Mesothelial cell of epicardium (in vitro differentiated cells): Measurements from ENCODE around the gene ZXDC. TPM values are rescaled to one million over a fixed set of nuclear protein-coding genes. Genes with fewer than 3 reads are reported as not detected.

Experiments used
- DNase-seq, 2 experiments: peaks; one replicate each; pipeline ENCODE4 v3.0.0; 2021; ENCODE audit warnings: low spot score in 2 of 2; ENCODE audit not compliant: unreplicated experiment in 2 of 2
- H3K27ac Mint-ChIP-seq: 2 replicates; pipeline ENCODE4 v1.8.0; 2021; ENCODE audit warnings: mixed read lengths
- H3K27me3 Mint-ChIP-seq: 2 replicates; pipeline ENCODE4 v1.8.0; 2021; ENCODE audit warnings: low read depth, mixed read lengths
- H3K36me3 Mint-ChIP-seq: 2 replicates; pipeline ENCODE4 v1.8.0; 2021; ENCODE audit warnings: mixed read lengths
- H3K4me1 Mint-ChIP-seq: 2 replicates; pipeline ENCODE4 v1.8.0; 2021; ENCODE audit warnings: mixed read lengths
- H3K4me3 Mint-ChIP-seq: 2 replicates; pipeline ENCODE4 v1.8.0; 2021; ENCODE audit warnings: mild to moderate bottlenecking, moderate library complexity, mixed read lengths
- H3K9me3 Mint-ChIP-seq: 2 replicates; pipeline ENCODE4 v1.8.0; 2021; ENCODE audit warnings: mixed read lengths
- total RNA-seq: library from RNA; stranded (reverse); gene quantifications from 3 replicates; pipeline ENCODE4 v1.2.1, GENCODE V29; 2021
- TF ChIP-seq, protein P1 (sequence below): fragments of 200-600 bp; sonication (generic); IDR thresholded peaks from one replicate; pipeline ENCODE4 v1.5.0; 2021; ENCODE audit warnings: antibody characterized with exemption; ENCODE audit not compliant: unreplicated experiment

The ZXDC gene
- total RNA-seq, 1 donor from 2014 or later, result 34.2 TPM

GRCh38 chr3:126491221-126492013, 15.7 kb upstream of the ZXDC start:
- Mint-ChIP-seq H3K4me3 (no peak overlapping the region), H3K27me3 (peaks cover 1% of the 10 kb centered on the region), H3K9me3 (no peaks in the 10 kb centered on the region), H3K4me1 (peaks cover 7% of the 10 kb centered on the region), H3K36me3 (no peaks in the 10 kb centered on the region), H3K27ac (no peak overlapping the region)
- TF ChIP-seq, protein P1, sequence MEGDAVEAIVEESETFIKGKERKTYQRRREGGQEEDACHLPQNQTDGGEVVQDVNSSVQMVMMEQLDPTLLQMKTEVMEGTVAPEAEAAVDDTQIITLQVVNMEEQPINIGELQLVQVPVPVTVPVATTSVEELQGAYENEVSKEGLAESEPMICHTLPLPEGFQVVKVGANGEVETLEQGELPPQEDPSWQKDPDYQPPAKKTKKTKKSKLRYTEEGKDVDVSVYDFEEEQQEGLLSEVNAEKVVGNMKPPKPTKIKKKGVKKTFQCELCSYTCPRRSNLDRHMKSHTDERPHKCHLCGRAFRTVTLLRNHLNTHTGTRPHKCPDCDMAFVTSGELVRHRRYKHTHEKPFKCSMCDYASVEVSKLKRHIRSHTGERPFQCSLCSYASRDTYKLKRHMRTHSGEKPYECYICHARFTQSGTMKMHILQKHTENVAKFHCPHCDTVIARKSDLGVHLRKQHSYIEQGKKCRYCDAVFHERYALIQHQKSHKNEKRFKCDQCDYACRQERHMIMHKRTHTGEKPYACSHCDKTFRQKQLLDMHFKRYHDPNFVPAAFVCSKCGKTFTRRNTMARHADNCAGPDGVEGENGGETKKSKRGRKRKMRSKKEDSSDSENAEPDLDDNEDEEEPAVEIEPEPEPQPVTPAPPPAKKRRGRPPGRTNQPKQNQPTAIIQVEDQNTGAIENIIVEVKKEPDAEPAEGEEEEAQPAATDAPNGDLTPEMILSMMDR, result no peak
- DNase-seq, result no peak

DNA sequence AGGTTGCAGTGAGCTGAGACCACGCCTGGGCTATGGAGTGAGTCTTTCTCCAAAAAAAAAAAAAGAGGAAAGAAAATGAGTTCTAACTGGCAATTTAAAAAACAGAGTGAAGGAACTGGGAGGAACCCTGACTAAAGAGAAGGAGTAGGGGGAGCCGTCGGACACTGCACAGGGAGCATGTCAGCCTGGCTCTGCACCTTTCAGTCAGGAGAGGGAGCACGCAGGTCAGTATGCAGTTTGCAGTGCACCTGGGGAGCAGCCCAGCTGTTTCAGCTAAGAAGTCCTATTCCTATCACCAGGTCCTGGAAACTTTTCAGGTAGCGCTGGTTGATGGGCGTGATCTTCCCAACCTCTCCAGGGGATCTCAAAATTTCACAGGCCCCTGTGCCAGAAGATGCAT, 14.9 kb upstream of the ZXDC start:
- H3K4me3 Mint-ChIP-seq, result no peak overlapping the region
- peaks cover 9% of the 10 kb centered on the region for H3K4me1 Mint-ChIP-seq
- no peak for DNase-seq
- H3K36me3 Mint-ChIP-seq, result no peaks in the 10 kb centered on the region
- H3K27ac Mint-ChIP-seq, result no peak overlapping the region
- H3K9me3 Mint-ChIP-seq, result no peaks in the 10 kb centered on the region
- TF ChIP-seq, protein P1, result no peak
- peaks cover 1% of the 10 kb centered on the region for H3K27me3 Mint-ChIP-seq

DNA sequence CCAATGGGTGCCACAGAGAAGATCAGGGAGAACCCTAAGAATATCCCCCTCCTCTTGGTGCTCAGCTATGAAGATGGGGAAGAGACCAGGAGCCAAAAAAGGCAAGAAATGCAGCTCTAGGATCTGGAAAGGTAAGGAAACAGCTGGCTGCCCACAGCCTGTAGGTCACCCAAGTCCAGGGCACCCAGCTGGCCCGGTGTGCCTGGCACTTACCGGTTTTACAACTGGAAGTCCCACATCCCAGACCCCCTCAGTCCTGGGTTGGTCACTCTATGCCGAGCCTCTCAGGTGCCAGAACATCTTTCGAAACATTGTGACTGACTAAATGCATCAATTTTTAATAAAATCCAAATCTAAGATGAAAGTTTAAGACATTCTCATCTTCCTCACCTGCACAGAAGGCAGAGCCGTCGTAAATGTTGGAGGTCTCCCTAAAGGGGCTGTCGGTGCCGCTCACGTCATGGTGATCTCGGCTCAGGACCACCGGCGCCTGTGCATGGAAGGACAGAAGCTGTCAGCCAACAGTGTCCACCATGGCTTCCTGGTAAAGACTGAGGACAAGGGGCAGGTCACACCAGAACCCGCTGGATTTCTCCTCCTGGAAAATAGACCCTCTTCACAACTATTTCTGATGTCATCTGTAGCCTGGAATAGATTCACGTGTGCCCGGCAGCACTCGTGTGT, 13.3 kb upstream of the ZXDC start:
- no peak for DNase-seq
- Mint-ChIP-seq H3K27ac (no peak overlapping the region), H3K4me3 (no peak overlapping the region)

DNA sequence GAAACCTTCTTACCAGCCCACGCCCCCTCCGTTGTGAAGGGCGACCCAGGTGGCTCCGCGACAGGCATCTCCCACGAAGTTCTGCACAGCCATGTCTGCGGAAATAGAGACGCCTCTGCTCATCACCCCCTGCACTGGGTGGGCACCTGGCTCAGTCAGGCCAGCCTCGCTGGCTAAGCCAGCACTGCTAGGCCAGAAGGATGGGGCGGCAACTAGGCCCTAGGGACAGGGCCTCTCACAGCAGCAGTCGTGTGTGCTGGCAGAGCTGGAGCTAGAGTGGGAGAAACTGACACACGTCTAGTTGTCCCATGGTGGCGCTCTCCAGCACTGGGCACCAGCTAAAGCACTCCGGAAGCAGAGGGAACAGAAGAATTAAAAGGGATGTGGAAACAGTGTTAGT, 12.5 kb upstream of the ZXDC start:
- Mint-ChIP-seq H3K36me3 (no peaks in the 10 kb centered on the region), H3K9me3 (no peaks in the 10 kb centered on the region), H3K27ac (no peak overlapping the region), H3K4me1 (peaks cover 9% of the 10 kb centered on the region), H3K27me3 (peaks cover 1% of the 10 kb centered on the region), H3K4me3 (no peak overlapping the region)
- no peak for DNase-seq
- TF ChIP-seq, protein P1, result no peak

More for the DNA sequence above, 13.3 kb upstream of the ZXDC start:
- no peaks in the 10 kb centered on the region for H3K36me3 Mint-ChIP-seq
- peaks cover 9% of the 10 kb centered on the region for H3K4me1 Mint-ChIP-seq
- no peaks in the 10 kb centered on the region for H3K9me3 Mint-ChIP-seq
- H3K27me3 Mint-ChIP-seq, result peaks cover 1% of the 10 kb centered on the region
- TF ChIP-seq, protein P1, result no peak

DNA sequence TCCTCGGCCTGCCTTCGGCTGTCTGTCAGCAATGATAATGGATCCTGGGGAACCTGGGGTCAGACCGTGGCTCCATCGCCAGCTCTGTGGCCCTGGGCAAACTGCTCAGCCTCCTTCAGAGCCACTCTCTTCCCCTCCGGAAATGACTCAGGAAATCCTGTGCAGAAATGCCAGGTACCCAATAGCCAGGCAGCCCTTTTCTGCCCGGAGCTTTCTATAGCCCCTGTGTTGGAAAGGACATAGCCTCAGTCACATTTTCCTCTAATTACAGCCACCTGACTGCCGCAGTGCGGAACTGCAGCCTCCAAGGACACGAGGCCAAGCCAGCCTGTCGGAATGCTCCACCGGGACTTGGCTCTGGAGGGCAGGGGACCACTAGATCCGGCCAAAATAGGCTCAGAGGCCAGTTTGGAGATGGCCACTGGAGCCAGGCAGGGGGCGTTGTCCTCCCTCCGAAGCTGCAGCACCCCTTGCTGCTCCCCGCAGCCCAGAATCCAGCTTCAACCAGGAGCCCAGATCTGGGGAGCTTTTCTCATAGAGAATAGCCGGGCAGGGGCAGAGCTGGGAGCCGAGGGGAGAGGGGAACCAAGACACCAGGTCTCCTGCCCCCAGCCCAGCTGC, 11.6 kb upstream of the ZXDC start:
- H3K36me3 Mint-ChIP-seq, result no peaks in the 10 kb centered on the region
- no peak for DNase-seq
- H3K27me3 Mint-ChIP-seq, result peaks cover 1% of the 10 kb centered on the region
- H3K9me3 Mint-ChIP-seq, result no peaks in the 10 kb centered on the region
- H3K4me1 Mint-ChIP-seq, result peaks cover 9% of the 10 kb centered on the region
- H3K4me3 Mint-ChIP-seq, result no peak overlapping the region
- TF ChIP-seq, protein P1, result no peak
- no peak overlapping the region for H3K27ac Mint-ChIP-seq
